Heart left ventricle (tissue), 13 donors: ENCODE data around the gene TCP1.

Experiments used
- CTCF ChIP-seq, 12 donors: fragments of 200-600 bp; sonication (generic) in 4 of 12; IDR thresholded peaks; one replicate each; pipeline versions ENCODE4 v1.5.0 to v1.8.0; 2018 to 2022; ENCODE audit warnings: antibody characterized with exemption in 12 of 12, mild to moderate bottlenecking in 5 of 12
- POLR2A ChIP-seq, 2 donors: fragments of 450-650 bp; IDR thresholded peaks; one replicate each; pipeline ENCODE4 v1.6.1; 2017; ENCODE audit warnings: antibody characterized with exemption in 2 of 2, mild to moderate bottlenecking in 2 of 2, moderate library complexity in 2 of 2
- donor health status: ischemic (EF 13 %, LVEDD 7.1; RV severe dilation, severe dysfunction).
- donor health status: DM: no; HTN: yes; CAD: no.
- donor health status: DM: no; HTN: no; CAD: no.
- donor health status: ischemic (EF 25% LVEDD 6.9; RV normal size, moderate dysfunction).
- donor health status: ischemic (EF 25% LVEDD 5.7; RV mildly dilated, moderate dysfunction).
- donor health status: ischemic (EF 35%, LVEDD 5.7; RV mildly dilated, moderate dysfunction).
- donor health status: nonischemic (EF 11% LVEDD 7.7; RV severe dilation, severe dysfunction).
- donor health status: DM: yes; HTN: yes; CAD: no.
- donor health status: PGD.
- donor health status: ischemic (EF 29% LVEDD 5.4; RV normal size, mild dysfunction).
- donor health status: nonischemic (EF 23%, LVEDD 6.1; RV moderate dilation, normal function).

GRCh38 chr6:159829526-159829925 is 40.1 kb upstream of the TCP1 start:
- TF ChIP-seq CTCF (IDR thresholded peaks at IDR 0.05) (no peak), POLR2A (IDR thresholded peaks at IDR 0.05) (no peak)
